NOMO-1 treated with dmso at 0.1 percent for 144 hours (cell line): Measurements from ENCODE around the gene HPD.
"Not testable (repeated sequence)": the region's sequence is repeated elsewhere in the genome, so short reads cannot be mapped to it uniquely, and the experiment has no call there.

Experiments
- DNase-seq: peaks from one replicate; lab custom pipeline; 2025; ENCODE audit not compliant: unreplicated experiment; lab: John Stamatoyannopoulos, UW

The HPD gene

GRCh38 chr12:121858662-121859572, at the start of gene HPD:
HPD (minus strand) TSS chr12:121858859; CDS start chr12:121858823, 36 bp downstream.
- DNase-seq: no peak

GRCh38 chr12:121905746-121906145, 47.1 kb upstream of the HPD start:
- DNase-seq: no peak

GRCh38 chr12:121903202-121903601, 44.5 kb upstream of the HPD start:
- DNase-seq: no peak

GRCh38 chr12:121899590-121899989, 40.9 kb upstream of the HPD start:
- no peak for DNase-seq

- DNase-seq: no peak
Measured at GRCh38 chr12:121898287-121898686, 39.6 kb upstream of the HPD start.

GRCh38 chr12:121894633-121895032, 36.0 kb upstream of the HPD start:
- DNase-seq: no peak

GRCh38 chr12:121893961-121894460, 35.4 kb upstream of the HPD start:
- DNase-seq: no peak

- no peak for DNase-seq
Measured at GRCh38 chr12:121892673-121893561, 34.3 kb upstream of the HPD start.

- DNase-seq: not testable (repeated sequence)
Measured at GRCh38 chr12:121889661-121890060, 31.0 kb upstream of the HPD start.

GRCh38 chr12:121889274-121889624, 30.6 kb upstream of the HPD start:
- no peak for DNase-seq

GRCh38 chr12:121888478-121889273, 30.0 kb upstream of the HPD start, which contains the start of gene PSMD9:
PSMD9 (plus strand) TSS chr12:121888790; CDS start chr12:121888857, 67 bp downstream.
- DNase-seq: peak; percentile 97

- DNase-seq: no peak
Measured at GRCh38 chr12:121888083-121888477, 29.4 kb upstream of the HPD start.

- DNase-seq: not testable (repeated sequence)
Measured at GRCh38 chr12:121885129-121885528, 26.5 kb upstream of the HPD start.

- no peak for DNase-seq
Measured at GRCh38 chr12:121883315-121883660, 24.6 kb upstream of the HPD start.

GRCh38 chr12:121876080-121876447, 17.4 kb upstream of the HPD start:
- not testable (repeated sequence) for DNase-seq

- no peak for DNase-seq
Measured at GRCh38 chr12:121875582-121875981, 16.9 kb upstream of the HPD start.

- DNase-seq: peak; percentile 18
Measured at GRCh38 chr12:121874071-121874470, 15.4 kb upstream of the HPD start.

- no peak for DNase-seq
Measured at GRCh38 chr12:121873216-121873569, 14.5 kb upstream of the HPD start.

- no peak for DNase-seq
Measured at GRCh38 chr12:121872546-121873215, 14.0 kb upstream of the HPD start.

GRCh38 chr12:121871467-121871866, 12.8 kb upstream of the HPD start:
- no peak for DNase-seq
